Retina (tissue), 1 donor: ENCODE results near the gene MMS19.

ENCODE experiments used
- DNase-seq: peaks from one replicate; pipeline ENCODE4 v3.0.0-alpha.2; 2016

Gene MMS19

GRCh38 chr10:97525086-97525485 is 26.9 kb upstream of the MMS19 start:
- DNase-seq, result no peak

GRCh38 chr10:97522937-97523336 is 24.7 kb upstream of the MMS19 start:
- no peak for DNase-seq

- DNase-seq, result no peak
Observed at GRCh38 chr10:97522071-97522470, 23.8 kb upstream of the MMS19 start.

GRCh38 chr10:97520978-97521761 is 22.9 kb upstream of the MMS19 start:
- DNase-seq, result no peak

GRCh38 chr10:97520520-97520919 is 22.3 kb upstream of the MMS19 start:
- no peak for DNase-seq

- no peak for DNase-seq
Observed at GRCh38 chr10:97519342-97519741, 21.1 kb upstream of the MMS19 start.

- no peak for DNase-seq
Observed at GRCh38 chr10:97518301-97519043, 20.2 kb upstream of the MMS19 start.

- no peak for DNase-seq
Observed at GRCh38 chr10:97517778-97518300, 19.6 kb upstream of the MMS19 start.

GRCh38 chr10:97517096-97517750 is 19.0 kb upstream of the MMS19 start:
- no peak for DNase-seq

GRCh38 chr10:97515271-97515978 is 17.2 kb upstream of the MMS19 start:
- no peak for DNase-seq

- DNase-seq, result no peak
Observed at GRCh38 chr10:97514344-97514743, 16.1 kb upstream of the MMS19 start.

- no peak for DNase-seq
Observed at GRCh38 chr10:97512993-97513392, 14.8 kb upstream of the MMS19 start.

GRCh38 chr10:97511711-97512440 is 13.7 kb upstream of the MMS19 start:
- DNase-seq, result no peak

GRCh38 chr10:97510686-97511085 is 12.5 kb upstream of the MMS19 start:
- DNase-seq, result no peak

- no peak for DNase-seq
Observed at GRCh38 chr10:97509120-97509680, 11.0 kb upstream of the MMS19 start.

GRCh38 chr10:97508342-97508741 is 10.1 kb upstream of the MMS19 start:
- no peak for DNase-seq

- DNase-seq, result no peak
Observed at GRCh38 chr10:97506199-97506991, 8.2 kb upstream of the MMS19 start.

GRCh38 chr10:97505152-97505551 is 6.9 kb upstream of the MMS19 start:
- no peak for DNase-seq

- DNase-seq, result no peak
Observed at GRCh38 chr10:97503406-97503805, 5.2 kb upstream of the MMS19 start.

- DNase-seq, result no peak
Observed at GRCh38 chr10:97502916-97503315, 4.7 kb upstream of the MMS19 start.

GRCh38 chr10:97500297-97500575 is 2.0 kb upstream of the MMS19 start:
- DNase-seq, result no peak
